ENCODE data around the gene ASPSCR1.

The ASPSCR1 gene

DNA sequence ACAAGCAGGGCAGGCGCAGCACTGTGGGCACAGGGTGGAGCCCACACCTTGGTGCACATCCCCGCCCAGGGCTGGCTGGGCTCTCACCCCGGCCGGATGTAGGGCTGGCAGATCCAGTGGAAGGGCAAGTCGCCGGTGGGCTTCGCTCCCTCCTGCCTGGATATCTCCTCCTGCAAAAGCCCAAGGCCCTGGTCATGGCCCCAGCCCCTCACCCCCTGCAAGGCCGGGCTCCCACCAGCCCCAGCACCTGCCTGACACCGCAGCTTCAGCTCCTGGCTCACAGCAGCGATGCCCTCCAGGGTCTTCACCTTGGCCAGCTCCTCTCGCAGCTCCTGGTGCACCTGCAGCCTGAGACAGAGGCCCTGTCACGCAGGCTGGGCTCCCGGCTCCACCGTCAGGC lies 83.2 kb downstream of the ASPSCR1 start:
- DNase-seq (ENCODE audit: extremely low spot score, insufficient read length, low read depth) (no peak), FAIRE-seq (no peak)

GRCh38 chr17:82061047-82061925 lies 83.9 kb downstream of the ASPSCR1 start:
- no peak for DNase-seq (ENCODE audit: extremely low spot score, insufficient read length, low read depth)
- FAIRE-seq, result no peak

- no peak for FAIRE-seq
- no peak for DNase-seq (ENCODE audit: extremely low spot score, insufficient read length, low read depth)
Measured at GRCh38 chr17:82062076-82062983, 84.9 kb downstream of the ASPSCR1 start.

DNA sequence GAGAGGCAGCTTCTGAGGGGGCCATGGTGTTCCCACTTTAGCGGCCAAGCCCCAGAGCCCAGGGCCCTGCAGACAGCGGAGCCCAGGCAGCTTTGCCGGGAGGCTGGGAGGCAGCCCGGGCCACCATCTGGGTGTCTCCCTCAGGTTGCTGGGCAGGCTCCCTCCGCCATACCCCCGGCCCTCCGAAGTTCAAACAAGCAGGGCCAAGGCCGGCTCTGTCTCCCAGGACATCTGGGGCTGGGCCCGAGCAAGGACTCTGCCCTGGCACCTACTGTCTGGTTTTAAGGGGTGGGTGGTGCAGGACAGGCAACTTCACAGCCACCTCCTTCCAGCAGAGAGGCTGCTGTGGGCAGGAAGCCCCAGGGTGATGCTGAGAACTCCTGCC lies 85.5 kb downstream of the ASPSCR1 start:
- no peak for DNase-seq (ENCODE audit: extremely low spot score, insufficient read length, low read depth)
- FAIRE-seq, result no peak

DNA sequence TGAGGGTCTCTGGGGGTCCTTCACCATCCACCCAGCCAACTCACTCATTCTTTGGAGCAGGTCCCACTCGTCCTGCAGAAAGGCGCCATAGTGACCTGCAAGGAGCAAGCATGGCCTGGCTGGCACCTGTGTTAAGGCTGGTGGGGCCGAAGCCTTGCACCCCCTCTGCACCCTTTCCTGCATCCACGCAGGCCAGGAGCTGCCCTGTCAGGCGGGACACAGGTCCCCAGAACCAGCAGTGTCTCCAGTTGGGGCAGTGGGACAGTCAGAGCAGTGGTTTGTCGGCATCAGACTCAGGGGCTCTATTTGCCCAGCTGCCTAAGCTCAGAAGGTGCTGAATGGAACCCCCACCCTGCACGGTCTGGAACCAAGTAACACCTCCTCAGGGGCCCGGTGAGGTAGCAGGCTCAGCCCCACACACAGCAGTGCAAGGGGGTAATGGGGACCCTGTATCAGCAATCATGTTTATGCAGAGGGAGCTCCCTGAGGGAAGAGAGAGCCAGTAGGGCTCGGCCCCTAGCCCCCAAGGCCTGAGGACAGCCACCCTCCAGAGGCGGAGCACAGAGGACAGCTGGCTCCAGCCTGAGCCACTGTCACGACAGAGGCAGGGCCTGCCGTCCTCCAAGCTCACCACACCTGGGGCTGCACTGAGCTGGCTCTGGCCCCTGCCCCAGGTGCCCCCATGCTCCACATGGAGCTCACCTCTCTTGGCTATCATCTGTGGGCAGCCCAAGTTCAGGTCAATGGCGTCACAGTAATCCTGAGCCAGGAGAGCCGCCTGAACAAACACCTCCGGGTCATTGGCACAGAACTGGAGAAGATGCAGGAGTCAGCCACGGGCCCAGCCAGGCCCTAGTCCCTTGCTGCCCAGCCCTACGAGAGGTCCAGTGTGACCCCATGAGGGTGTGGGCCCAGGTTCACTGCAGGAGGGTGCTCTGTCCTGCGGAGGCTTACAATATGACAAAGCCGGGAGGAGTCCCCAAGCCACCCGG lies 86.3 kb downstream of the ASPSCR1 start:
- DNase-seq (ENCODE audit: extremely low spot score, insufficient read length, low read depth) (no peak), FAIRE-seq (no peak)

- FAIRE-seq, result no peak
- no peak for DNase-seq (ENCODE audit: extremely low spot score, insufficient read length, low read depth)
Measured at GRCh38 chr17:82064433-82065192, 87.2 kb downstream of the ASPSCR1 start.

DNA sequence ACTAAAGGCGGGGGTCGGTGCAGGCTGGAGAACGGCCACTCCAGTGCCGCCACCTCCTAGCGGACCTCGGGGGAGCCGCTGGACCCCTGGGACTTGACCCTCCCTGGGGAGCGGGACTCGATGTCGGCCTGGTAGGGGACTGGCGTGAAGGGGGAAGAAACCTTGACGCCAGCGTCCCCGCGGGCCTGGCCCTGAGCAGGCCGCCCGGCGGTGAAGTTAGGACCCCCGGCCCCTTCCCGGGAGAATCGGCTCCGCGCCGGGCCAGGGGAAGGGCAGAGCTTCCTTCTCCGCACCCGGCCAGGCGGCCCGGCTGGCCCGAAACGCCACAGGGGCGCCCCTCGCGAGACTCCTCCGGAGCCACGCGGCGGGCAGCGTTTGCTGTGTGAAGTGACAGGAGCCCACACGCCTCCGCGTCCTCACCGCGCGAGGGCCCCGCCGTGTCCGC lies 87.8 kb downstream of the ASPSCR1 start:
- FAIRE-seq (no peak), DNase-seq (ENCODE audit: extremely low spot score, insufficient read length, low read depth) (no peak)

DNA sequence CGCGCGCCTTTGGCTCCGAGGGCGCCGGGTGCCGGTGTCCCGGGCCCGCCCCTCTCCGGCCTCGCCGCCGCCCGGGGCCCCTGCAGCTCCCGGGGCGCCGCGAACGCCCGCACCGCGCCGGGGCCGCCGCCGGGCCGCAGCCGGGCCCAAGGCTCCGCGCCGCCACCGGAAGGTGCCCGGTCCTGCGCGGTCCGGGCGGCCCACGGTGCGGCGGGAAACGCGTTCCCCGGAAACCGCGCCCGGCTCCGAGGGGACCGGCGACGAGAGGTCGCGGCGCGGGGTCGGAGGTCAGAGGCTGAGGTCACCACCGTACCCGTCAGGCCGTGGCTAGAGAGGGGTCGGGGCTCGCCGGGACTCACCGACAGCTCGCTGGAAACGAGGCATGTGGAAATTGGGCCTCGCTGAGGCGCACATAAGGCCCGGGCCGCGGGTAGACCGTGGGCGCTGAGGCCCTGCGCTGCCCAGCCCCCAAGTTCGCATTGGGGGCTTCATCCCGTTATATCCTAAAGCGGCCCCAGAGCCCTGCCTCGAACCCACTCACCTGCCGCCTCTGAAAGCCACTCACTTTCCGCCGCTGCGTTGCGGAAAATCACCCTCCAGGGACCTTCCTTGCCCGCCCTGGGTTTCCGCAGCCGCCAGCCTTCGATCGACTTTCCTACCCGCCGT lies 88.3 kb downstream of the ASPSCR1 start, which contains the start of gene DUS1L:
Gene DUS1L (minus strand): TSS at position 167 of the 666 bp plus-strand sequence. CDS start 745 bp downstream, outside the sequence.
- peak; percentile 84 for DNase-seq (ENCODE audit: extremely low spot score, insufficient read length, low read depth)
- no peak for FAIRE-seq

All from GM18507 (cell line).